HL-60 (cell line): ENCODE results near the gene CACNG6.

ENCODE experiments used
- DNase-seq, 2 experiments: peaks; one replicate each; pipeline ENCODE4 v3.0.0-alpha.2; 2010 to 2020; ENCODE audit warnings: low read depth in 1 of 2, low spot score in 1 of 2
- H3K27ac ChIP-seq: fragments of 250-450 bp; sonication (Bioruptor Pico); replicated peaks from 2 replicates; pipeline ENCODE4 v1.5.1; 2020; ENCODE audit warnings: mild to moderate bottlenecking, moderate library complexity
- H3K27me3 ChIP-seq: fragments of 250-450 bp; sonication (Bioruptor Pico); 2 replicates; pipeline ENCODE4 v1.5.1; 2021; ENCODE audit warnings: mild to moderate bottlenecking, moderate library complexity; ENCODE audit not compliant: insufficient read depth, poor library complexity, severe bottlenecking
- H3K4me3 ChIP-seq: replicated peaks from 2 replicates; pipeline ENCODE4 v1.5.1; 2011; ENCODE audit warnings: mild to moderate bottlenecking, control low read depth, low read length; ENCODE audit not compliant: insufficient read depth
- CTCF ChIP-seq: IDR thresholded peaks from one replicate; pipeline ENCODE4 v1.5.1; 2011; ENCODE audit warnings: low read length, control low read depth, inconsistent platforms; ENCODE audit not compliant: insufficient read depth
- GABPA ChIP-seq: IDR thresholded peaks from 2 replicates; pipeline ENCODE4 v1.6.1; 2012; ENCODE audit warnings: low read depth
- POLR2AphosphoS5 ChIP-seq: IDR thresholded peaks from 2 replicates; pipeline ENCODE4 v1.6.1; 2012; ENCODE audit warnings: low read depth
- REST ChIP-seq: IDR thresholded peaks from 2 replicates; pipeline ENCODE4 v1.6.1; 2012; ENCODE audit warnings: low read depth; ENCODE audit not compliant: insufficient replicate concordance
- SPI1 ChIP-seq: IDR thresholded peaks from 2 replicates; pipeline ENCODE4 v1.6.1; 2012; ENCODE audit warnings: low read depth, mild to moderate bottlenecking, borderline replicate concordance

Gene CACNG6

GRCh38 chr19:53960187-53960586, 31.2 kb upstream of the CACNG6 start:
- Histone ChIP-seq H3K4me3 (no peak overlapping the region), H3K27ac (no peak overlapping the region), H3K27me3 (peaks cover 50% of the 10 kb centered on the region)
- DNase-seq, result no peak
- TF ChIP-seq SPI1 (no peak), CTCF (no peak), GABPA (no peak), POLR2AphosphoS5 (no peak), REST (no peak)

GRCh38 chr19:53960886-53961285, 30.6 kb upstream of the CACNG6 start:
- Histone ChIP-seq H3K4me3 (no peak overlapping the region), H3K27me3 (peaks cover 52% of the 10 kb centered on the region), H3K27ac (no peak overlapping the region)
- TF ChIP-seq SPI1, result no peak
- no peak for TF ChIP-seq POLR2AphosphoS5
- TF ChIP-seq GABPA, result no peak
- no peak for TF ChIP-seq CTCF
- no peak for TF ChIP-seq REST
- DNase-seq, result no peak

GRCh38 chr19:53961523-53962356, 29.7 kb upstream of the CACNG6 start:
- no peak for DNase-seq
- no peak overlapping the region for H3K27ac ChIP-seq
- H3K27me3 ChIP-seq, result peaks cover 52% of the 10 kb centered on the region
- TF ChIP-seq SPI1, result no peak
- no peak overlapping the region for H3K4me3 ChIP-seq

- no peak for DNase-seq
- peaks cover 45% of the 10 kb centered on the region for H3K27me3 ChIP-seq
- no peak within 1 kb of the TSS for H3K4me3 ChIP-seq
- no peak for TF ChIP-seq SPI1
- no peak for TF ChIP-seq POLR2AphosphoS5
- no peak for TF ChIP-seq CTCF
- TF ChIP-seq GABPA, result no peak
- no peak for TF ChIP-seq REST
- no peak within 1 kb of the TSS for H3K27ac ChIP-seq
Observed at GRCh38 chr19:53962887-53963431, 28.5 kb upstream of the CACNG6 start, which contains the start of gene CACNG8. CACNG8 (plus strand) TSS chr19:53962937.
